OCI-LY1 (cell line): ENCODE data around the gene PRKCB.

ENCODE experiments used
- CTCF ChIP-seq: fragments of 200-600 bp; sonication (generic), shearing (Covaris generic); IDR thresholded peaks from 2 replicates; pipeline ENCODE4 v1.5.1; 2017; ENCODE audit warnings: mild to moderate bottlenecking, antibody characterized with exemption, low read length, moderate library complexity, mixed read lengths
- EZH2 ChIP-seq: fragments of 200-600 bp; sonication (generic), shearing (Covaris generic); IDR thresholded peaks from 2 replicates; pipeline ENCODE4 v1.8.0; 2017; ENCODE audit warnings: borderline replicate concordance, mixed run types, mild to moderate bottlenecking, antibody characterized with exemption, low read length, moderate library complexity, mixed read lengths

- TF ChIP-seq CTCF (no peak), EZH2 (no peak)
Observed at GRCh38 chr16:23966597-23967394, 131.0 kb downstream of the PRKCB start.
